HepG2 (cell line): ENCODE results near the gene CD4. TPM values are rescaled to one million over a fixed set of nuclear protein-coding genes. Genes with fewer than 3 reads are reported as not detected.

Experiments used
- AKAP8 ChIP-seq: sonication (generic); formaldehyde crosslinking; IDR thresholded peaks from 2 replicates; pipeline ENCODE4 v1.5.1; 2020; ENCODE audit warnings: mild to moderate bottlenecking, missing genetic modification reagents
- BCL6 ChIP-seq: IDR thresholded peaks from 2 replicates; pipeline ENCODE4 v1.6.1; 2016; ENCODE audit warnings: missing genetic modification reagents, missing compliant biosample characterization
- IRX3 ChIP-seq: sonication (generic); formaldehyde crosslinking; IDR thresholded peaks from 2 replicates; pipeline ENCODE4 v1.8.1; 2023; ENCODE audit warnings: mild to moderate bottlenecking, low read depth, missing genetic modification reagents, borderline replicate concordance
- NFYB ChIP-seq: sonication (generic); formaldehyde crosslinking; IDR thresholded peaks from 2 replicates; pipeline ENCODE4 v1.4.0; 2020; ENCODE audit warnings: missing genetic modification reagents
- RFXAP ChIP-seq: sonication (generic); formaldehyde crosslinking; IDR thresholded peaks from 2 replicates; pipeline ENCODE4 v1.4.0; 2020; ENCODE audit warnings: missing genetic modification reagents, borderline replicate concordance
- SAFB2 ChIP-seq: sonication (generic); formaldehyde crosslinking; IDR thresholded peaks from 2 replicates; pipeline ENCODE4 v1.5.1; 2020; ENCODE audit warnings: missing genetic modification reagents, low read depth, mild to moderate bottlenecking, borderline replicate concordance
- SATB2 ChIP-seq: sonication (generic); formaldehyde crosslinking; IDR thresholded peaks from 2 replicates; pipeline ENCODE4 v1.5.0; 2020; ENCODE audit warnings: missing genetic modification reagents
- SCMH1 ChIP-seq: sonication (generic); formaldehyde crosslinking; IDR thresholded peaks from 2 replicates; pipeline ENCODE4 v1.9.0; 2021; ENCODE audit warnings: missing genetic modification reagents, mild to moderate bottlenecking, borderline replicate concordance
- ZFP36L1 ChIP-seq: sonication (generic); formaldehyde crosslinking; IDR thresholded peaks from 2 replicates; pipeline ENCODE4 v1.8.0; 2022; ENCODE audit warnings: mild to moderate bottlenecking, missing genetic modification reagents, moderate library complexity
- ZNF350 ChIP-seq: sonication (generic); formaldehyde crosslinking; IDR thresholded peaks from 2 replicates; pipeline ENCODE4 v1.4.0; 2020; ENCODE audit warnings: mild to moderate bottlenecking, low read depth, missing genetic modification reagents, borderline replicate concordance
- ZNF562 ChIP-seq: sonication (generic); formaldehyde crosslinking; IDR thresholded peaks from 2 replicates; pipeline ENCODE4 v1.8.0; 2022; ENCODE audit warnings: missing genetic modification reagents, borderline replicate concordance
- polyA plus RNA-seq, 8 experiments: library from polyadenylated mRNA; depleted of rRNA in 3 of 8; stranded (reverse) in 7 of 8; unstranded in 1 of 8; fragments of >200 nt; fragmentation: Illumina TruSeq in 4 of 8; extraction: Trizol in 4 of 8; gene quantifications; 2 replicates each; pipeline versions ENCODE4 v1.2.1 to v1.2.3, GENCODE V29; 2011 to 2016; ENCODE audit warnings: low read depth in 4 of 8, missing spikeins in 1 of 8, mixed read lengths in 1 of 8; ENCODE audit not compliant: insufficient read depth in 1 of 8
- total RNA-seq, 5 experiments: library from RNA; depleted of rRNA; stranded (reverse); fragments of >200 nt; fragmentation: Illumina TruSeq; extraction: Trizol; gene quantifications; 2 replicates each; pipeline ENCODE4 v1.2.3, GENCODE V29; 2016; ENCODE audit warnings: low read depth in 1 of 5
- TF ChIP-seq, protein P1 (sequence below), 2 experiments: sonication (generic) in 1 of 2; formaldehyde crosslinking in 1 of 2; IDR thresholded peaks; 2 replicates each; pipeline versions ENCODE4 v1.4.0 to v1.6.1; 2018 to 2020; ENCODE audit warnings: missing genetic modification reagents in 2 of 2, borderline replicate concordance in 1 of 2, low read depth in 1 of 2, mild to moderate bottlenecking in 1 of 2, missing biosample characterization in 1 of 2
- TF ChIP-seq, protein P2 (sequence below): sonication (generic); formaldehyde crosslinking; IDR thresholded peaks from 2 replicates; pipeline ENCODE4 v1.5.0; 2020; ENCODE audit warnings: mild to moderate bottlenecking, missing genetic modification reagents
- TF ChIP-seq, protein P3 (sequence below): sonication (generic); formaldehyde crosslinking; IDR thresholded peaks from 2 replicates; pipeline ENCODE4 v1.8.1; 2022; ENCODE audit warnings: low read depth, mild to moderate bottlenecking, missing genetic modification reagents
- TF ChIP-seq, protein P4 (sequence below): sonication (generic); formaldehyde crosslinking; IDR thresholded peaks from 2 replicates; pipeline ENCODE4 v1.4.0; 2020; ENCODE audit warnings: missing genetic modification reagents
- TF ChIP-seq, protein P5 (sequence below): IDR thresholded peaks from 2 replicates; pipeline ENCODE4 v1.6.1; 2012; ENCODE audit warnings: inconsistent platforms

Gene CD4
- total and polyA plus RNA-seq, 2 of the 13 experiments (the other 11 are each of a cell fraction or from before 2014, with no cell fraction given) = 0.07 to 0.95 TPM

DNA sequence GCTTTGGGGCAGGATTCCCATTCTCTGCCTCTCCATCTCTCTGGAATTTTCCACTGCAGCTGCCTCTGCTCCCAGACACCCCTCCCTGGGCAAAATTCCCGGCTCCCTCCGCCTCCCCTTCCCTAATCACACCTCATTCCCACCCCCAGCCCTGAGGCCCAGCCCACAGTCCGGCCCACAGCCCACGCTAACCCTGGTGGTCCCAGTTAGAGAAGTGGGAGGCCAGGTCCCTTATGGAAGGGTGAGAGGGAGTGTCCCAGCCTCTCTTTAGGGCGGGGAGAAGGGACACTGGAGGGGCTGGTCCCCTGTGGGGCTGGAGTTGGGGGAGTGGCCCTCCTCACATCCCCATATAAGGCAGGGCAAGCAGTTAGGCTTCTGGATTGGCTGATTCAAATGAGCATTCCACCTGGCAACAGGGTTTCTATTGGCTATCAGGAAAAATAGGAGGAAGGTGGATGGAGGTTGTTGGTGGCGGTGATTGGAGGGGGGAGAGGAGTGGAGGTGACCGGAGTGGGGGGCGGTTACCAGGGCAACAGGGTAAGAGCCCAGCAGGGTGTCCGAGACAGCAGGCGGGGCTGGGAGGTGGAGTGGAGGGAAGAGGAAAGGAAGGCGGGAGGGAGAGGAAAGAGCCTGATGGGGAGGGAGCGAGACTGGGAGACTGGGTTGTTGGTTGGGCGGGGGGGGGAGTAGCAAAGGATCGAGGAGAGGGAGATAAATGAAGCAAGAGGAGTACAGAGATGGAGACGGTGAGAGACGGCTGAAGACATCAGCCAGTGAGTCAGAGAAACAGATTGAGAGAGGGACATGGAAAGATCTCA lies 25.1 kb upstream of the CD4 start (continued):
- TF ChIP-seq, protein P1, sequence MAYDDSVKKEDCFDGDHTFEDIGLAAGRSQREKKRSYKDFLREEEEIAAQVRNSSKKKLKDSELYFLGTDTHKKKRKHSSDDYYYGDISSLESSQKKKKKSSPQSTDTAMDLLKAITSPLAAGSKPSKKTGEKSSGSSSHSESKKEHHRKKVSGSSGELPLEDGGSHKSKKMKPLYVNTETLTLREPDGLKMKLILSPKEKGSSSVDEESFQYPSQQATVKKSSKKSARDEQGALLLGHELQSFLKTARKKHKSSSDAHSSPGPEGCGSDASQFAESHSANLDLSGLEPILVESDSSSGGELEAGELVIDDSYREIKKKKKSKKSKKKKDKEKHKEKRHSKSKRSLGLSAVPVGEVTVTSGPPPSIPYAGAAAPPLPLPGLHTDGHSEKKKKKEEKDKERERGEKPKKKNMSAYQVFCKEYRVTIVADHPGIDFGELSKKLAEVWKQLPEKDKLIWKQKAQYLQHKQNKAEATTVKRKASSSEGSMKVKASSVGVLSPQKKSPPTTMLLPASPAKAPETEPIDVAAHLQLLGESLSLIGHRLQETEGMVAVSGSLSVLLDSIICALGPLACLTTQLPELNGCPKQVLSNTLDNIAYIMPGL (CRISPR knock-in tag; IDR thresholded peaks at IDR 0.05; ENCODE audit: borderline replicate concordance in 1 of 2, low read depth in 1 of 2) = no peak; a peak in 1 of 4 replicates
- no peak for TF ChIP-seq ZNF562 (CRISPR knock-in tag)
- no peak for TF ChIP-seq AKAP8
- no peak for TF ChIP-seq ZFP36L1 (CRISPR knock-in tag)
- no peak for TF ChIP-seq SAFB2 (CRISPR knock-in tag)
- no peak for TF ChIP-seq BCL6 (CRISPR knock-in tag)
- TF ChIP-seq, protein P2, sequence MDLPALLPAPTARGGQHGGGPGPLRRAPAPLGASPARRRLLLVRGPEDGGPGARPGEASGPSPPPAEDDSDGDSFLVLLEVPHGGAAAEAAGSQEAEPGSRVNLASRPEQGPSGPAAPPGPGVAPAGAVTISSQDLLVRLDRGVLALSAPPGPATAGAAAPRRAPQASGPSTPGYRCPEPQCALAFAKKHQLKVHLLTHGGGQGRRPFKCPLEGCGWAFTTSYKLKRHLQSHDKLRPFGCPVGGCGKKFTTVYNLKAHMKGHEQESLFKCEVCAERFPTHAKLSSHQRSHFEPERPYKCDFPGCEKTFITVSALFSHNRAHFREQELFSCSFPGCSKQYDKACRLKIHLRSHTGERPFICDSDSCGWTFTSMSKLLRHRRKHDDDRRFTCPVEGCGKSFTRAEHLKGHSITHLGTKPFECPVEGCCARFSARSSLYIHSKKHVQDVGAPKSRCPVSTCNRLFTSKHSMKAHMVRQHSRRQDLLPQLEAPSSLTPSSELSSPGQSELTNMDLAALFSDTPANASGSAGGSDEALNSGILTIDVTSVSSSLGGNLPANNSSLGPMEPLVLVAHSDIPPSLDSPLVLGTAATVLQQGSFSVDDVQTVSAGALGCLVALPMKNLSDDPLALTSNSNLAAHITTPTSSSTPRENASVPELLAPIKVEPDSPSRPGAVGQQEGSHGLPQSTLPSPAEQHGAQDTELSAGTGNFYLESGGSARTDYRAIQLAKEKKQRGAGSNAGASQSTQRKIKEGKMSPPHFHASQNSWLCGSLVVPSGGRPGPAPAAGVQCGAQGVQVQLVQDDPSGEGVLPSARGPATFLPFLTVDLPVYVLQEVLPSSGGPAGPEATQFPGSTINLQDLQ (CRISPR knock-in tag) = no peak
- TF ChIP-seq, protein P3, sequence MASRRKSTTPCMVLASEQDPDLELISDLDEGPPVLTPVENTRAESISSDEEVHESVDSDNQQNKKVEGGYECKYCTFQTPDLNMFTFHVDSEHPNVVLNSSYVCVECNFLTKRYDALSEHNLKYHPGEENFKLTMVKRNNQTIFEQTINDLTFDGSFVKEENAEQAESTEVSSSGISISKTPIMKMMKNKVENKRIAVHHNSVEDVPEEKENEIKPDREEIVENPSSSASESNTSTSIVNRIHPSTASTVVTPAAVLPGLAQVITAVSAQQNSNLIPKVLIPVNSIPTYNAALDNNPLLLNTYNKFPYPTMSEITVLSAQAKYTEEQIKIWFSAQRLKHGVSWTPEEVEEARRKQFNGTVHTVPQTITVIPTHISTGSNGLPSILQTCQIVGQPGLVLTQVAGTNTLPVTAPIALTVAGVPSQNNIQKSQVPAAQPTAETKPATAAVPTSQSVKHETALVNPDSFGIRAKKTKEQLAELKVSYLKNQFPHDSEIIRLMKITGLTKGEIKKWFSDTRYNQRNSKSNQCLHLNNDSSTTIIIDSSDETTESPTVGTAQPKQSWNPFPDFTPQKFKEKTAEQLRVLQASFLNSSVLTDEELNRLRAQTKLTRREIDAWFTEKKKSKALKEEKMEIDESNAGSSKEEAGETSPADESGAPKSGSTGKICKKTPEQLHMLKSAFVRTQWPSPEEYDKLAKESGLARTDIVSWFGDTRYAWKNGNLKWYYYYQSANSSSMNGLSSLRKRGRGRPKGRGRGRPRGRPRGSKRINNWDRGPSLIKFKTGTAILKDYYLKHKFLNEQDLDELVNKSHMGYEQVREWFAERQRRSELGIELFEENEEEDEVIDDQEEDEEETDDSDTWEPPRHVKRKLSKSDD (CRISPR knock-in tag) = no peak
- TF ChIP-seq ZNF350 (CRISPR knock-in tag) = 0 out of 2 replicates have a peak, but pooled peaks have one; percentile 30
- TF ChIP-seq, protein P4, sequence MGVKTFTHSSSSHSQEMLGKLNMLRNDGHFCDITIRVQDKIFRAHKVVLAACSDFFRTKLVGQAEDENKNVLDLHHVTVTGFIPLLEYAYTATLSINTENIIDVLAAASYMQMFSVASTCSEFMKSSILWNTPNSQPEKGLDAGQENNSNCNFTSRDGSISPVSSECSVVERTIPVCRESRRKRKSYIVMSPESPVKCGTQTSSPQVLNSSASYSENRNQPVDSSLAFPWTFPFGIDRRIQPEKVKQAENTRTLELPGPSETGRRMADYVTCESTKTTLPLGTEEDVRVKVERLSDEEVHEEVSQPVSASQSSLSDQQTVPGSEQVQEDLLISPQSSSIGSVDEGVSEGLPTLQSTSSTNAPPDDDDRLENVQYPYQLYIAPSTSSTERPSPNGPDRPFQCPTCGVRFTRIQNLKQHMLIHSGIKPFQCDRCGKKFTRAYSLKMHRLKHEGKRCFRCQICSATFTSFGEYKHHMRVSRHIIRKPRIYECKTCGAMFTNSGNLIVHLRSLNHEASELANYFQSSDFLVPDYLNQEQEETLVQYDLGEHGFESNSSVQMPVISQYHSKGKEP = no peak
- TF ChIP-seq, protein P5, sequence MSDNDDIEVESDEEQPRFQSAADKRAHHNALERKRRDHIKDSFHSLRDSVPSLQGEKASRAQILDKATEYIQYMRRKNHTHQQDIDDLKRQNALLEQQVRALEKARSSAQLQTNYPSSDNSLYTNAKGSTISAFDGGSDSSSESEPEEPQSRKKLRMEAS = no peak
- TF ChIP-seq SCMH1 (CRISPR knock-in tag) = no peak
- TF ChIP-seq NFYB = peak; percentile 80
- no peak for TF ChIP-seq IRX3 (CRISPR knock-in tag)
- TF ChIP-seq SATB2 (CRISPR knock-in tag) = no peak
- peak; percentile 99 for TF ChIP-seq RFXAP (CRISPR knock-in tag)
